SK-N-SH treated with all-trans-retinoic acid at 6 μM for 48 hours (cell line): Measurements from ENCODE around the gene LTF.

ENCODE experiments used
- ATAC-seq: fragments of 200-7000 bp; cut with Tn5 transposase; 3 replicates; pipeline ENCODE4 v1.9.1; 2020; ENCODE audit warnings: mild to moderate bottlenecking, moderate library complexity
- ARNTL ChIP-seq: fragments of 450-650 bp; formaldehyde crosslinking; IDR thresholded peaks from 2 replicates; pipeline ENCODE4 v1.5.0; 2020; ENCODE audit warnings: low read depth, mild to moderate bottlenecking, moderate library complexity, borderline replicate concordance
- BACH2 ChIP-seq: fragments of 250-450 bp; sonication (Bioruptor Pico); IDR thresholded peaks from 2 replicates; pipeline ENCODE4 v1.9.0; 2021; ENCODE audit warnings: mild to moderate bottlenecking, borderline replicate concordance
- CREB5 ChIP-seq: fragments of 250-450 bp; sonication (Bioruptor Pico); IDR thresholded peaks from 2 replicates; pipeline ENCODE4 v1.5.1; 2020; ENCODE audit warnings: low read depth, mild to moderate bottlenecking, moderate library complexity
- CSDC2 ChIP-seq: fragments of 250-450 bp; sonication (Bioruptor Pico); IDR thresholded peaks from 2 replicates; pipeline ENCODE4 v1.5.0; 2020; ENCODE audit warnings: mild to moderate bottlenecking, moderate library complexity
- ESRRG ChIP-seq: fragments of 250-450 bp; sonication (Bioruptor Pico); IDR thresholded peaks from 2 replicates; pipeline ENCODE4 v1.6.1; 2021; ENCODE audit warnings: mild to moderate bottlenecking
- GLIS3 ChIP-seq: fragments of 250-450 bp; sonication (Bioruptor Pico); IDR thresholded peaks from 2 replicates; pipeline ENCODE4 v1.5.0; 2020; ENCODE audit warnings: mild to moderate bottlenecking, moderate library complexity
- ISL1 ChIP-seq: fragments of 250-450 bp; sonication (Bioruptor Pico); IDR thresholded peaks from 2 replicates; pipeline ENCODE4 v2.1.2; 2022; ENCODE audit warnings: mild to moderate bottlenecking, moderate library complexity
- OSR1 ChIP-seq: fragments of 250-450 bp; sonication (Bioruptor Pico); IDR thresholded peaks from 2 replicates; pipeline ENCODE4 v1.8.0; 2022; ENCODE audit warnings: moderate library complexity, mild to moderate bottlenecking, inconsistent platforms
- PATZ1 ChIP-seq: fragments of 250-450 bp; sonication (Bioruptor Pico); IDR thresholded peaks from 2 replicates; pipeline ENCODE4 v1.8.0; 2020; ENCODE audit warnings: mild to moderate bottlenecking, moderate library complexity, borderline replicate concordance
- POU6F1 ChIP-seq: fragments of 250-450 bp; sonication (Bioruptor Pico); IDR thresholded peaks from 2 replicates; pipeline ENCODE4 v1.8.0; 2021; ENCODE audit warnings: low read depth, mild to moderate bottlenecking, moderate library complexity, borderline replicate concordance
- PPARA ChIP-seq: fragments of 250-450 bp; sonication (Bioruptor Pico); IDR thresholded peaks from 2 replicates; pipeline ENCODE4 v1.5.0; 2020; ENCODE audit warnings: mild to moderate bottlenecking, borderline replicate concordance
- RARB ChIP-seq: fragments of 250-450 bp; sonication (Bioruptor Pico); IDR thresholded peaks from 2 replicates; pipeline ENCODE4 v1.8.0; 2021; ENCODE audit warnings: mild to moderate bottlenecking, moderate library complexity
- SNAI2 ChIP-seq: fragments of 250-450 bp; sonication (Bioruptor Pico); IDR thresholded peaks from 2 replicates; pipeline ENCODE4 v1.5.0; 2020; ENCODE audit warnings: mild to moderate bottlenecking, moderate library complexity
- TCF4 ChIP-seq: fragments of 250-450 bp; sonication (Bioruptor Pico); IDR thresholded peaks from 2 replicates; pipeline ENCODE4 v1.8.0; 2021; ENCODE audit warnings: mild to moderate bottlenecking, moderate library complexity, borderline replicate concordance
- TOX ChIP-seq: fragments of 250-450 bp; sonication (Bioruptor Pico); IDR thresholded peaks from 2 replicates; pipeline ENCODE4 v1.8.0; 2021; ENCODE audit warnings: mild to moderate bottlenecking, moderate library complexity, borderline replicate concordance
- ZC3H10 ChIP-seq: fragments of 250-450 bp; sonication (Bioruptor Pico); IDR thresholded peaks from 2 replicates; pipeline ENCODE4 v1.5.1; 2021; ENCODE audit warnings: mild to moderate bottlenecking, moderate library complexity
- ZFP3 ChIP-seq: fragments of 250-450 bp; sonication (Bioruptor Pico); IDR thresholded peaks from 2 replicates; pipeline ENCODE4 v1.5.0; 2020; ENCODE audit warnings: mild to moderate bottlenecking, moderate library complexity
- ZFP30 ChIP-seq: fragments of 450-650 bp; formaldehyde crosslinking; IDR thresholded peaks from 2 replicates; pipeline ENCODE4 v1.5.0; 2022; ENCODE audit warnings: mild to moderate bottlenecking, moderate library complexity
- ZNF565 ChIP-seq: fragments of 450-650 bp; formaldehyde crosslinking; conservative IDR thresholded peaks from 2 replicates; pipeline ENCODE4 v1.5.0; 2020; ENCODE audit warnings: low read depth, mild to moderate bottlenecking, moderate library complexity
- ZNF70 ChIP-seq: fragments of 450-650 bp; formaldehyde crosslinking; IDR thresholded peaks from 2 replicates; pipeline ENCODE4 v1.5.0; 2020; ENCODE audit warnings: mild to moderate bottlenecking, moderate library complexity
- TF ChIP-seq, protein P1 (sequence below): fragments of 250-450 bp; sonication (Bioruptor Pico); IDR thresholded peaks from 2 replicates; pipeline ENCODE4 v1.5.1; 2021; ENCODE audit warnings: mild to moderate bottlenecking, moderate library complexity
- TF ChIP-seq, protein P2 (sequence below): fragments of 250-450 bp; sonication (Bioruptor Pico); IDR thresholded peaks from 2 replicates; pipeline ENCODE4 v1.5.0; 2020; ENCODE audit warnings: mild to moderate bottlenecking, moderate library complexity

The LTF gene

GRCh38 chr3:46491089-46492070 lies 26.7 kb upstream of the LTF start (continued):
- TF ChIP-seq, protein P1, sequence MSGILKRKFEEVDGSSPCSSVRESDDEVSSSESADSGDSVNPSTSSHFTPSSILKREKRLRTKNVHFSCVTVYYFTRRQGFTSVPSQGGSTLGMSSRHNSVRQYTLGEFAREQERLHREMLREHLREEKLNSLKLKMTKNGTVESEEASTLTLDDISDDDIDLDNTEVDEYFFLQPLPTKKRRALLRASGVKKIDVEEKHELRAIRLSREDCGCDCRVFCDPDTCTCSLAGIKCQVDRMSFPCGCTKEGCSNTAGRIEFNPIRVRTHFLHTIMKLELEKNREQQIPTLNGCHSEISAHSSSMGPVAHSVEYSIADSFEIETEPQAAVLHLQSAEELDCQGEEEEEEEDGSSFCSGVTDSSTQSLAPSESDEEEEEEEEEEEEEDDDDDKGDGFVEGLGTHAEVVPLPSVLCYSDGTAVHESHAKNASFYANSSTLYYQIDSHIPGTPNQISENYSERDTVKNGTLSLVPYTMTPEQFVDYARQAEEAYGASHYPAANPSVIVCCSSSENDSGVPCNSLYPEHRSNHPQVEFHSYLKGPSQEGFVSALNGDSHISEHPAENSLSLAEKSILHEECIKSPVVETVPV (CRISPR knock-in tag), result no peak
- TF ChIP-seq ZC3H10 (CRISPR knock-in tag) (no peak), ZFP3 (CRISPR knock-in tag) (no peak), OSR1 (CRISPR knock-in tag) (no peak)

GRCh38 chr3:46490338-46491084 lies 25.8 kb upstream of the LTF start:
- ATAC-seq, result no peak
- TF ChIP-seq PPARA (CRISPR knock-in tag) (no peak), RARB (CRISPR knock-in tag) (no peak), BACH2 (CRISPR knock-in tag) (no peak), CSDC2 (CRISPR knock-in tag) (no peak), ARNTL (CRISPR knock-in tag) (no peak), ZC3H10 (CRISPR knock-in tag) (no peak)
- TF ChIP-seq, protein P2, sequence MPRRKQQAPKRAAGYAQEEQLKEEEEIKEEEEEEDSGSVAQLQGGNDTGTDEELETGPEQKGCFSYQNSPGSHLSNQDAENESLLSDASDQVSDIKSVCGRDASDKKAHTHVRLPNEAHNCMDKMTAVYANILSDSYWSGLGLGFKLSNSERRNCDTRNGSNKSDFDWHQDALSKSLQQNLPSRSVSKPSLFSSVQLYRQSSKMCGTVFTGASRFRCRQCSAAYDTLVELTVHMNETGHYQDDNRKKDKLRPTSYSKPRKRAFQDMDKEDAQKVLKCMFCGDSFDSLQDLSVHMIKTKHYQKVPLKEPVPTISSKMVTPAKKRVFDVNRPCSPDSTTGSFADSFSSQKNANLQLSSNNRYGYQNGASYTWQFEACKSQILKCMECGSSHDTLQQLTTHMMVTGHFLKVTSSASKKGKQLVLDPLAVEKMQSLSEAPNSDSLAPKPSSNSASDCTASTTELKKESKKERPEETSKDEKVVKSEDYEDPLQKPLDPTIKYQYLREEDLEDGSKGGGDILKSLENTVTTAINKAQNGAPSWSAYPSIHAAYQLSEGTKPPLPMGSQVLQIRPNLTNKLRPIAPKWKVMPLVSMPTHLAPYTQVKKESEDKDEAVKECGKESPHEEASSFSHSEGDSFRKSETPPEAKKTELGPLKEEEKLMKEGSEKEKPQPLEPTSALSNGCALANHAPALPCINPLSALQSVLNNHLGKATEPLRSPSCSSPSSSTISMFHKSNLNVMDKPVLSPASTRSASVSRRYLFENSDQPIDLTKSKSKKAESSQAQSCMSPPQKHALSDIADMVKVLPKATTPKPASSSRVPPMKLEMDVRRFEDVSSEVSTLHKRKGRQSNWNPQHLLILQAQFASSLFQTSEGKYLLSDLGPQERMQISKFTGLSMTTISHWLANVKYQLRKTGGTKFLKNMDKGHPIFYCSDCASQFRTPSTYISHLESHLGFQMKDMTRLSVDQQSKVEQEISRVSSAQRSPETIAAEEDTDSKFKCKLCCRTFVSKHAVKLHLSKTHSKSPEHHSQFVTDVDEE, result no peak

- ATAC-seq, result no peak
- TF ChIP-seq POU6F1 (no peak), ISL1 (CRISPR knock-in tag) (no peak), CREB5 (CRISPR knock-in tag) (no peak), SNAI2 (CRISPR knock-in tag) (no peak), ARNTL (CRISPR knock-in tag) (no peak), ZNF565 (CRISPR knock-in tag) (no peak), RARB (CRISPR knock-in tag) (no peak), CSDC2 (CRISPR knock-in tag) (no peak), ZFP30 (no peak), ZFP3 (CRISPR knock-in tag) (no peak), GLIS3 (CRISPR knock-in tag) (no peak), TOX (CRISPR knock-in tag) (no peak), ESRRG (CRISPR knock-in tag) (no peak), TCF4 (no peak), OSR1 (CRISPR knock-in tag) (no peak), PATZ1 (CRISPR knock-in tag) (no peak), ZNF70 (no peak), ZC3H10 (CRISPR knock-in tag) (no peak)
- TF ChIP-seq, protein P2, result no peak
Observed at GRCh38 chr3:46489875-46490274, 25.2 kb upstream of the LTF start.
